ENCODE results near the gene SHISAL1. TPM values are rescaled to one million over a fixed set of nuclear protein-coding genes. Genes with fewer than 3 reads are reported as not detected.

The SHISAL1 gene
- total and polyA plus RNA-seq, 10 donors = 0.10 to 0.47 (median 0.22) TPM

DNA sequence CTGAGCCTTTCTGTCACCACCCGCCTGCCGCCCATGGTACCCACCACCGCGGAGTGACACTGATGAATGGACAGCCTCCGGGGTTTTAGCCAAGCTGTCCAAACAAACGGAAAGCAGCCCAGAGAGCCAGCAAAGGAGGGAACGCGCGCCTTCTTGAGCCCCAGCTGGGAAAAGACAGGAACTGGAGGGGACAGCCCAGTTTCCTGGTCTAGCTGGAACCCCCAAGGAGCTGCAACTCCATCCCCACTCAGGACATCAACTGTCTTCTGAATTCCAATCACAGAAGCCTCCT is 33.7 kb downstream of the SHISAL1 start:
- WGBS, 5 donors = 14 to 32% (median 25%) methylated on average over 8 to 9 of the region's 9 CpGs
- Histone ChIP-seq H3K9me3 (no peaks in the 10 kb centered on the region), H3K4me3 (no peak overlapping the region), H3K36me3 (no peaks in the 10 kb centered on the region), H3K4me1 (no peaks in the 10 kb centered on the region), H3K27ac (no peak overlapping the region), H3K27me3 (replicated peaks in 1 of 7) (peaks cover 0 to 72% (median 7%) of the 10 kb centered on the region in 7 donors)
- no peak for DNase-seq
- intact Hi-C loops (cut with DNase I; ENCODE audit: low total_unique reads) = no loop called here
- no peak for TF ChIP-seq POLR2A (IDR thresholded peaks at IDR 0.05)
- no peak for TF ChIP-seq POLR2AphosphoS5 (IDR thresholded peaks at IDR 0.05)
- TF ChIP-seq, protein P1, sequence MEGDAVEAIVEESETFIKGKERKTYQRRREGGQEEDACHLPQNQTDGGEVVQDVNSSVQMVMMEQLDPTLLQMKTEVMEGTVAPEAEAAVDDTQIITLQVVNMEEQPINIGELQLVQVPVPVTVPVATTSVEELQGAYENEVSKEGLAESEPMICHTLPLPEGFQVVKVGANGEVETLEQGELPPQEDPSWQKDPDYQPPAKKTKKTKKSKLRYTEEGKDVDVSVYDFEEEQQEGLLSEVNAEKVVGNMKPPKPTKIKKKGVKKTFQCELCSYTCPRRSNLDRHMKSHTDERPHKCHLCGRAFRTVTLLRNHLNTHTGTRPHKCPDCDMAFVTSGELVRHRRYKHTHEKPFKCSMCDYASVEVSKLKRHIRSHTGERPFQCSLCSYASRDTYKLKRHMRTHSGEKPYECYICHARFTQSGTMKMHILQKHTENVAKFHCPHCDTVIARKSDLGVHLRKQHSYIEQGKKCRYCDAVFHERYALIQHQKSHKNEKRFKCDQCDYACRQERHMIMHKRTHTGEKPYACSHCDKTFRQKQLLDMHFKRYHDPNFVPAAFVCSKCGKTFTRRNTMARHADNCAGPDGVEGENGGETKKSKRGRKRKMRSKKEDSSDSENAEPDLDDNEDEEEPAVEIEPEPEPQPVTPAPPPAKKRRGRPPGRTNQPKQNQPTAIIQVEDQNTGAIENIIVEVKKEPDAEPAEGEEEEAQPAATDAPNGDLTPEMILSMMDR (IDR thresholded peaks at IDR 0.05 in 8 of 11, conservative IDR thresholded peaks at IDR 0.05 in 3 of 11) = no peak

DNA sequence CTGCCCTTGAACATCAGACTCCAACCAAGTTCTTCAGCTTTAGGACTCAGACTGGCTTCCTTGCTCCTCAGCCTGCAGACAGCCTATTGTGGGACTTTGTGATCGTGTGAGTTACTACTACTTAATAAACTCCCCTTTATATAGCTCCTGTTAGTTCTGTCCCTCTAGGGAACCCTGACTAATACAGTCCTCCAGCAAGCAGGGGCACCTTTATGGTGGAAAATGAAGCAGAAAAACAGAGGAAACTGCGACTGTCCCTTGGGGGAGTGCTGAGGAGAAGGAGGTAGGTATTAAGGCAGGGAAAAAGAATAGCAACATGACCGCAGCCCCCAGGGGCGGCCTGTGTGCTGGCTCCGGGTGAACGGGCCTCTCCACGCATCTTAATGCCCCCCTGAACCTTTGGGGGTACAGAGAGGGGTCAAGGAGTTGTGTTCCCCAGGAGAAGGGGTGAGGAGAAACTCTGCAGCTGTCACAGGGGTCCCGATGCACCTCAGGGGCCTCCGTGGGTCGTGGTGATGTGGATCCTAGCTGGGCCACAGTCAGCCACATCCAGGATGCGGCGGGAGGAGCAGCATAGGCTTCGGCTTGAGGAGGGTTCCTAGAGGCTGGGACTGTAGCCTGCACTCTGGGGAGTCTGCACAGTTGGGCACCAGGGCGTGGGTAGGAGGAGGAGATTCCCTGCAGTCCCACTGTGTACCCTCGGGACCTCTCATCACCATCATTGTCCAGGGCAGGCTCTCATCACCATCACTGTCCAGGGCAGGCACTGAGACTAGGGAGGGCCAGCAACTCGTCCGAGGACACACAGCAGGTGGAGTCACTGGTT is 34.3 kb downstream of the SHISAL1 start:
- no peak for DNase-seq
- H3K36me3 ChIP-seq = no peaks in the 10 kb centered on the region
- H3K4me3 ChIP-seq = no peak overlapping the region
- H3K4me1 ChIP-seq = peaks cover 0 to under 1% (median 0%) of the 10 kb centered on the region in 6 donors
- TF ChIP-seq POLR2AphosphoS5 (IDR thresholded peaks at IDR 0.05) = no peak
- TF ChIP-seq POLR2A (IDR thresholded peaks at IDR 0.05) = no peak
- TF ChIP-seq, protein P1 (IDR thresholded peaks at IDR 0.05 in 8 of 11, conservative IDR thresholded peaks at IDR 0.05 in 3 of 11) = no peak
- H3K27ac ChIP-seq = no peak overlapping the region
- intact Hi-C loops (cut with DNase I; ENCODE audit: low total_unique reads) = no loop called here
- H3K27me3 ChIP-seq (replicated peaks in 1 of 7) = peaks cover 0 to 72% (median 7%) of the 10 kb centered on the region in 7 donors
- no peaks in the 10 kb centered on the region for H3K9me3 ChIP-seq
- WGBS, 5 donors = 68 to 75% (median 73%) methylated on average over 16 to 17 of the region's 17 CpGs

DNA sequence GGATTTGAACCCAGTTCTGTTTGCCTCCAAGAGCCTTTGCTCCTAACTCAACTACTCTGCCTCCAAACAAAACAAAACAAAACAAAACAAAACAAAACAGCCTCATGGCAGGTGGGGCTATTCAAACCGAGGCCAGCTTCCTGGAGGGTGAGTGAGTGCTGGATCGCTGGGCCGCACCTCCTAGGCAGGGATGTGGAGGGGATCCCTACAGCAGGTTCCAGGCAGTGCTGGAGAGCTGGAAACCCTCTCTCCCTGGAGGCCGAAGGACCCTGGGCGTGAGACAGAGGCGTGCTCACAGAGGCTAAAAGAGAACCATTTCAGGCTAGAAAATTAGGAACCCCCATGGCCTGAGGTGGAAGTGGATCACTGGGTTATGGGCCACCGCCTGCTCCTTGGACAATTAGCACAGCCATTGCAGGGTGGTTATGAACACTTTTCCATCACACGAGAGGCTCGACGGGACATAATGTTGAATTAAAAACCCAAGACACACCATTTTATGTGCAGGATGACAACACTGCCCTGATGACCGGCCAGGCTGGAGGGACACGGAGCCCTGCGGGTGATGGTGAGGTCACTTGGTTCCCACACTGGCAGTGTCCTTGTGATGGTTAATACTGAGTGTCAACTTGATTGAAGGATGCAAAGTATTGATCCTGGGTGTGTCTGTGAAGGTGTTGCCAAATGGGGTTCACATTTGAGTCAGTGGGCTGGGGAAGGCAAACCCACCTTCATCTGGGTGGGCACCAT is 35.2 kb downstream of the SHISAL1 start:
- Histone ChIP-seq H3K27ac (no peak overlapping the region), H3K36me3 (no peaks in the 10 kb centered on the region), H3K27me3 (replicated peaks in 1 of 7) (peaks cover 0 to 66% (median 7%) of the 10 kb centered on the region in 7 donors), H3K4me3 (no peak overlapping the region), H3K9me3 (no peaks in the 10 kb centered on the region), H3K4me1 (peaks cover 0 to 4% (median 0%) of the 10 kb centered on the region in 6 donors)
- DNase-seq = peak; percentile 30
- 85 to 90% (median 88%) methylated on average over 13 of the region's 13 CpGs for WGBS, 5 donors
- TF ChIP-seq POLR2AphosphoS5 (IDR thresholded peaks at IDR 0.05) (no peak), POLR2A (IDR thresholded peaks at IDR 0.05) (no peak)
- TF ChIP-seq, protein P1 (IDR thresholded peaks at IDR 0.05 in 8 of 11, conservative IDR thresholded peaks at IDR 0.05 in 3 of 11) = no peak
- intact Hi-C loops (cut with DNase I; ENCODE audit: low total_unique reads) = no loop called here
